ENCODE measurements around the gene PDGFD. TPM values are rescaled to one million over a fixed set of nuclear protein-coding genes. Genes with fewer than 3 reads are reported as not detected.

PDGFD gene
- total and polyA plus RNA-seq, 8 donors = 9.9 to 52.1 (median 20.2) TPM

- Histone ChIP-seq H3K9me3 (no peaks in the 10 kb centered on the region), H3K4me1 (peaks cover 0 to 3% (median 0%) of the 10 kb centered on the region in 3 donors), H3K4me3 (no peak overlapping the region), H3K27ac (no peak overlapping the region), H3K27me3 (no peaks in the 10 kb centered on the region), H3K36me3 (no peaks in the 10 kb centered on the region)
- ATAC-seq = no peak
- intact Hi-C loops (cut with DNase I) = no loop called here
- no peak for FAIRE-seq
- no peak for TF ChIP-seq CTCF (IDR thresholded peaks at IDR 0.05)
- DNase-seq = no peak
- 79 to 80% methylated on average over 3 of the region's 3 CpGs for WGBS, 2 donors
These were observed 69.4 kb downstream of the PDGFD start for GRCh38 chr11:104094576-104094975.

GRCh38 chr11:104093426-104094280 is 70.3 kb downstream of the PDGFD start:
- H3K36me3 ChIP-seq = no peaks in the 10 kb centered on the region
- H3K27ac ChIP-seq = no peak overlapping the region
- FAIRE-seq = no peak
- no peak overlapping the region for H3K4me3 ChIP-seq
- ATAC-seq = no peak
- no peak for DNase-seq
- no peaks in the 10 kb centered on the region for H3K27me3 ChIP-seq
- WGBS, 2 donors = 93% methylated on average over 5 of the region's 5 CpGs
- H3K4me1 ChIP-seq = peaks cover 0 to 3% (median 0%) of the 10 kb centered on the region in 3 donors
- no peaks in the 10 kb centered on the region for H3K9me3 ChIP-seq
- TF ChIP-seq CTCF (IDR thresholded peaks at IDR 0.05) = no peak
- intact Hi-C loops (cut with DNase I) = no loop called here

- WGBS, 2 donors = 61 to 67% methylated on average over 2 of the region's 2 CpGs
- DNase-seq (no peak), ATAC-seq (no peak), FAIRE-seq (no peak)
- no peaks in the 10 kb centered on the region for H3K27me3 ChIP-seq
- peaks cover 0 to 3% (median 0%) of the 10 kb centered on the region in 3 donors for H3K4me1 ChIP-seq
- intact Hi-C loops (cut with DNase I) = no loop called here
- TF ChIP-seq CTCF (IDR thresholded peaks at IDR 0.05) = no peak
- H3K4me3 ChIP-seq = no peak overlapping the region
- H3K9me3 ChIP-seq = no peaks in the 10 kb centered on the region
- no peaks in the 10 kb centered on the region for H3K36me3 ChIP-seq
- H3K27ac ChIP-seq = no peak overlapping the region
These were observed 71.2 kb downstream of the PDGFD start for GRCh38 chr11:104092744-104093143.

- H3K4me1 ChIP-seq = peaks cover 0 to 3% (median 0%) of the 10 kb centered on the region in 3 donors
- no peak for FAIRE-seq
- H3K9me3 ChIP-seq = no peaks in the 10 kb centered on the region
- H3K36me3 ChIP-seq = no peaks in the 10 kb centered on the region
- no peak for DNase-seq
- no peak overlapping the region for H3K4me3 ChIP-seq
- no peak for TF ChIP-seq CTCF (IDR thresholded peaks at IDR 0.05)
- ATAC-seq = no peak
- H3K27ac ChIP-seq = no peak overlapping the region
- 68 to 73% methylated on average over 4 of the region's 4 CpGs for WGBS, 2 donors
- intact Hi-C loops (cut with DNase I) = no loop called here
- no peaks in the 10 kb centered on the region for H3K27me3 ChIP-seq
These were observed 72.5 kb downstream of the PDGFD start for GRCh38 chr11:104091281-104092096.
